HCT116 (cell line): Measurements from ENCODE around the gene FGF19.

Source experiments
- ATF3 ChIP-seq: IDR thresholded peaks from 2 replicates; pipeline ENCODE4 v1.6.1; 2012
- CTCF ChIP-seq, 3 experiments: fragments of 200-600 bp in 1 of 3; sonication (generic) in 1 of 3; IDR thresholded peaks in 2 of 3; conservative IDR thresholded peaks in 1 of 3; 2 replicates each; pipeline ENCODE4 v1.5.1; 2012 to 2017; ENCODE audit warnings: low read depth in 2 of 3, low read length in 2 of 3, antibody characterized with exemption in 1 of 3, borderline replicate concordance in 1 of 3, control low read depth in 1 of 3, mild to moderate bottlenecking in 1 of 3, mixed read lengths in 1 of 3, mixed run types in 1 of 3, moderate library complexity in 1 of 3; ENCODE audit not compliant: insufficient read depth in 1 of 3
- EGR1 ChIP-seq: IDR thresholded peaks from 2 replicates; pipeline ENCODE4 v1.6.1; 2012; ENCODE audit warnings: low read depth
- EZH2 ChIP-seq: fragments of 200-600 bp; sonication (generic); IDR thresholded peaks from 2 replicates; pipeline ENCODE4 v1.6.1; 2017; ENCODE audit warnings: antibody characterized with exemption, mixed run types
- MAX ChIP-seq: IDR thresholded peaks from 2 replicates; pipeline ENCODE4 v1.6.1; 2012
- POLR2A ChIP-seq: IDR thresholded peaks from 2 replicates; pipeline ENCODE4 v1.7.0; 2011; ENCODE audit warnings: borderline replicate concordance; ENCODE audit not compliant: insufficient read depth, insufficient read length; ENCODE audit errors: extremely low read depth
- POLR2AphosphoS5 ChIP-seq: IDR thresholded peaks from 2 replicates; pipeline ENCODE4 v1.6.1; 2011; ENCODE audit warnings: mild to moderate bottlenecking, low read depth, low read length, moderate library complexity
- RAD21 ChIP-seq: IDR thresholded peaks from 2 replicates; pipeline ENCODE4 v1.6.1; 2012; ENCODE audit warnings: low read depth, mild to moderate bottlenecking
- REST ChIP-seq: IDR thresholded peaks from 2 replicates; pipeline ENCODE4 v1.6.1; 2012; ENCODE audit warnings: low read depth
- SRF ChIP-seq: IDR thresholded peaks from 2 replicates; pipeline ENCODE4 v1.6.1; 2012; ENCODE audit warnings: low read depth
- TCF7L2 ChIP-seq: IDR thresholded peaks from 2 replicates; pipeline ENCODE4 v1.7.0; 2011; ENCODE audit warnings: borderline replicate concordance, inconsistent platforms; ENCODE audit not compliant: insufficient read depth, insufficient read length; ENCODE audit errors: extremely low read depth
- YY1 ChIP-seq: IDR thresholded peaks from 2 replicates; pipeline ENCODE4 v1.6.1; 2011; ENCODE audit warnings: low read length, low read depth, moderate library complexity, mild to moderate bottlenecking; ENCODE audit not compliant: insufficient replicate concordance; ENCODE audit errors: extremely low read depth
- ZNF274 ChIP-seq: fragments of 200-500 bp; sonication (Bioruptor generic); IDR thresholded peaks from 2 replicates; pipeline ENCODE4 v1.6.1; 2014; ENCODE audit warnings: mild to moderate bottlenecking, low read depth, low read length, inconsistent platforms

DNA sequence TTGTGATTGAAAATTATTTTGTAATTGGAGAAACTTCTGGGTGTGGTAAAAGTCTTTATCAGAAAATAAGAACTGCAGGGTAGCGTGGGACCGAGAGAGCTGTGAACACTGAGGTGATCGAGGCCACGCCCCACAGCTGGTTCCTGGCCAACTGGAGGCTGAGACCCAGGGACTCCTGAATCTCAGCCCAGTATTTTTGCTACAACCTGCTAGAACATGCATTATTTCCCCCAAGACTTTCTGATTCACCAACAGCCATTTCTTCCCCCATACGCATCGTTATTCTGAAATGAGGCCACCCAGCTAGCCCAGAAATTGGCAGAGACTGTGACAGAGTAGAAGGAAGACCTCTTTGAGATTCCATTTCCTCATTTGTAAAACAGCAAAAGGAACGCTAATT lies 3.4 kb upstream of the FGF19 start:
- TF ChIP-seq CTCF (IDR thresholded peaks at IDR 0.05 in 2 of 3, conservative IDR thresholded peaks at IDR 0.05 in 1 of 3; ENCODE audit: borderline replicate concordance in 1 of 3, insufficient read depth in 1 of 3, low read depth in 2 of 3, low read length in 2 of 3) = no peak
- TF ChIP-seq EZH2 = no peak
- TF ChIP-seq POLR2A = no peak
- TF ChIP-seq POLR2AphosphoS5 = no peak
- no peak for TF ChIP-seq ATF3
- no peak for TF ChIP-seq SRF
- TF ChIP-seq REST = no peak
- TF ChIP-seq MAX = no peak
- TF ChIP-seq RAD21 = no peak
- TF ChIP-seq EGR1 = no peak
- TF ChIP-seq YY1 = no peak
- no peak for TF ChIP-seq TCF7L2
- no peak for TF ChIP-seq ZNF274
